ENCODE data around the gene FANCB.

- TF ChIP-seq, protein P1, sequence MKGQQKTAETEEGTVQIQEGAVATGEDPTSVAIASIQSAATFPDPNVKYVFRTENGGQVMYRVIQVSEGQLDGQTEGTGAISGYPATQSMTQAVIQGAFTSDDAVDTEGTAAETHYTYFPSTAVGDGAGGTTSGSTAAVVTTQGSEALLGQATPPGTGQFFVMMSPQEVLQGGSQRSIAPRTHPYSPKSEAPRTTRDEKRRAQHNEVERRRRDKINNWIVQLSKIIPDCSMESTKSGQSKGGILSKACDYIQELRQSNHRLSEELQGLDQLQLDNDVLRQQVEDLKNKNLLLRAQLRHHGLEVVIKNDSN (IDR thresholded peaks at IDR 0.05) = peak; percentile 58
- TF ChIP-seq TAF1 (IDR thresholded peaks at IDR 0.05; ENCODE audit: low read depth) = peak; percentile 36; the same call in 1 of the 2 replicates
- no peak for TF ChIP-seq RAD21 (IDR thresholded peaks at IDR 0.05; ENCODE audit: low read depth)
- TF ChIP-seq EGR1 (IDR thresholded peaks at IDR 0.05) = peak; percentile 71; the same call in 1 of the 2 replicates
- no peak for TF ChIP-seq NFIC (IDR thresholded peaks at IDR 0.05)
- peak; percentile 58; the same call in 1 of the 2 replicates for TF ChIP-seq CEBPB (IDR thresholded peaks at IDR 0.05)
- TF ChIP-seq EP300 (IDR thresholded peaks at IDR 0.05; ENCODE audit: borderline replicate concordance) = no peak
- no peak for TF ChIP-seq TEAD4 (IDR thresholded peaks at IDR 0.05)
- peak; percentile 85 for TF ChIP-seq MAX (IDR thresholded peaks at IDR 0.05)
- TF ChIP-seq, protein P2, sequence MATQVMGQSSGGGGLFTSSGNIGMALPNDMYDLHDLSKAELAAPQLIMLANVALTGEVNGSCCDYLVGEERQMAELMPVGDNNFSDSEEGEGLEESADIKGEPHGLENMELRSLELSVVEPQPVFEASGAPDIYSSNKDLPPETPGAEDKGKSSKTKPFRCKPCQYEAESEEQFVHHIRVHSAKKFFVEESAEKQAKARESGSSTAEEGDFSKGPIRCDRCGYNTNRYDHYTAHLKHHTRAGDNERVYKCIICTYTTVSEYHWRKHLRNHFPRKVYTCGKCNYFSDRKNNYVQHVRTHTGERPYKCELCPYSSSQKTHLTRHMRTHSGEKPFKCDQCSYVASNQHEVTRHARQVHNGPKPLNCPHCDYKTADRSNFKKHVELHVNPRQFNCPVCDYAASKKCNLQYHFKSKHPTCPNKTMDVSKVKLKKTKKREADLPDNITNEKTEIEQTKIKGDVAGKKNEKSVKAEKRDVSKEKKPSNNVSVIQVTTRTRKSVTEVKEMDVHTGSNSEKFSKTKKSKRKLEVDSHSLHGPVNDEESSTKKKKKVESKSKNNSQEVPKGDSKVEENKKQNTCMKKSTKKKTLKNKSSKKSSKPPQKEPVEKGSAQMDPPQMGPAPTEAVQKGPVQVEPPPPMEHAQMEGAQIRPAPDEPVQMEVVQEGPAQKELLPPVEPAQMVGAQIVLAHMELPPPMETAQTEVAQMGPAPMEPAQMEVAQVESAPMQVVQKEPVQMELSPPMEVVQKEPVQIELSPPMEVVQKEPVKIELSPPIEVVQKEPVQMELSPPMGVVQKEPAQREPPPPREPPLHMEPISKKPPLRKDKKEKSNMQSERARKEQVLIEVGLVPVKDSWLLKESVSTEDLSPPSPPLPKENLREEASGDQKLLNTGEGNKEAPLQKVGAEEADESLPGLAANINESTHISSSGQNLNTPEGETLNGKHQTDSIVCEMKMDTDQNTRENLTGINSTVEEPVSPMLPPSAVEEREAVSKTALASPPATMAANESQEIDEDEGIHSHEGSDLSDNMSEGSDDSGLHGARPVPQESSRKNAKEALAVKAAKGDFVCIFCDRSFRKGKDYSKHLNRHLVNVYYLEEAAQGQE (IDR thresholded peaks at IDR 0.05; ENCODE audit: low read depth) = no peak
Measured at GRCh38 chrX:14872851-14873675, at the start of gene FANCB, which contains the start of gene MOSPD2.
